Renal cortical epithelial cell (primary cell): ENCODE measurements around the gene CWC27. TPM values are rescaled to one million over a fixed set of nuclear protein-coding genes. Genes with fewer than 3 reads are reported as not detected.
A peak's percentile ranks its signal among the peaks of the same experiment; 100 is the strongest.

Experiments used
- DNase-seq: peaks from one replicate; pipeline ENCODE4 v3.0.0-alpha.2; 2011; ENCODE audit warnings: low read depth
- total RNA-seq: library from RNA; depleted of rRNA; stranded (reverse); fragments of >200 nt; gene quantifications from 2 replicates; pipeline ENCODE4 v1.2.3, GENCODE V29; 2014

CWC27 gene
- total RNA-seq, 1 donor from 2014 or later = 23.5 TPM

DNA sequence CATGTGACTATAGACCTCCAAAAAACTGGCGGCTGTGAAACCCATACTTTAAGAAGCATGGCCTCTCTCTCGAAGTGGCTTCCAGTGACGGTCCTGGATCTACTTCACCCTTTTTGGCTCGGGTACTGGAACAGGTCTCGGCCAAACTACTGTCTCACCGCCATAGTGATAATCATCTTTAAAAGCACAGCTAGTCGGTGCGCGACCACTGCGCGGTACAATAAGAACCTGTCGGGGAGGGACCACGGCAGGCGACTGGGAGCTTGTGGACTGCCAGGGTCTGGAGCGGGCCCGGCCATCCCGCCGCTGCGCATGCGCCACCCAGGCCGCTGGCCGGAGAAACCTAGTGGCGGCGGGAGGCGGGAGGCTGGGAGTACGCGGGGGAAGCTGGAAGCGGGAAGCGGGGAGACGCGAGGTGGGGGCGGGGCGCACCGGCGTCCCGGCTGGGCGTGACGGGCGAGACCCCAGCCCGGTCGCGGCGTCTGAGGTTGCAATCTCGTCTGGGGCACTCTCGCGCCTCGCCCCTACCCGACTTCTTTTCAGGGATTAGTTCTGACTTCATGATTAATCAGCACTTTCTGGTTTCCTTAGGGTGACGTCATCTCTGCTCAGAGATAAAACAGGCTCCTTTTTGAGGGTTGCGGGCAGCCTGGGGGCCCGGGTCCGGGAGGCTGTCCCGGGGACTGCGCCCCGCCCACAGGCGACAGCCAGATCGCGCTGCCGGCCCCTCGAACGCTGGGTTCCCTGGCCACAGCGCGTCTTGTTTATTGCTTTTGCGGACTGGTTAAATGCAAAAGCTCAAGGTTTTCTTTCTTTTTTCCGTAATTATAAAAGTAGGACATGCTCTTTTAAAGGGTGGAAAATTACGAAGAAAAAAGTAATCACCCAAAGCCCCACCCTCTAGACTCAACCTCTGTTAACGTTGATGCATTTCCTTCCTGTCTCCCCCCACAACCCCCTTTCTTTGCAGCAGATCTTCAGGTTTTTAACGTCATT, 266.8 kb downstream of the CWC27 start:
- peak; percentile 74 for DNase-seq

DNA sequence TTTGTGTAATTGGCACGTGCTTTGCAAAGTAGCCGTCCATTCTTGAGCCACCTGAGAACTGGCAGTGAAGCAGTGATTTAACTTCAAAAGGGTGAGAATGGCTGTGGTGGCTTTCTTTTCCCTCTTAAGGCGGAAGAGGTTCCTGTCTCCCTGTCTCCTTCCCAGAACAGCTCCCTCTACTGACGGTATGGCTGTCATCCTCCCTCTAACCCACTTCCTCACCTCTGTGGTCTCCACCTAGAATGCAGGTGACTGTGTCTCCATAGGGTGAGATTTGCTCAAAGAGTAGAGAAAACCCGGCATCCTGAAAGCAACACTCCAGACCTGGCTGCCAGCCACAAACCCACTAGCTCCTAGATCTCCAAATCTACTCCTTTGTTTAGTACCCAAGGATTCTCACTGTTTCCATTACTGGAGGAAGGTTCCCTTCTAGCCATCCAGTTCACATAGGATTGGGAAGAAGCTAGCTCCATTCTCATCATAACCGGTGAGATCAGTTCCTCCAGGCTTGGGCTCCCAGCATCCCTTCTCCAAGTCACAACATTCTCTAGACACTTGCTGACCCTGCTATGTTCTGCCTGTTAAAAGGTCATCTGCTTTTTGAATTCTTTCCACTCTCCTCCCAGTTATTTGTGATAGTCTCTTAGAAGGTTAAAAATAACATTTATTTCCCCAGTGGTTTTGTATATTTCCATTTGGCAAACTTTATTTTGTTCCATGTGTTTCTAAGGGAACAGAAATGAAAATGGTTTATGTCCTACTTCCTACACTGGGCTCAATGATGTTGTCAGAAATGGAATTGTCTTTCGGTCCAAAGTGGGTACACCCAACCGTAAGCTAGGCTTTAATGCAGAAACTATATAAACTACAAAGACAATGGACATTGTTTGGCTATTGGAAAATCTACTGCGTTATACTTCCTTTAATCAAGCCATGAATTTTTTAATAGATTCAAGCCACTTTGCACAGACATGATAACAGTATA, 269.4 kb downstream of the CWC27 start:
- DNase-seq = peak; percentile 30

DNA sequence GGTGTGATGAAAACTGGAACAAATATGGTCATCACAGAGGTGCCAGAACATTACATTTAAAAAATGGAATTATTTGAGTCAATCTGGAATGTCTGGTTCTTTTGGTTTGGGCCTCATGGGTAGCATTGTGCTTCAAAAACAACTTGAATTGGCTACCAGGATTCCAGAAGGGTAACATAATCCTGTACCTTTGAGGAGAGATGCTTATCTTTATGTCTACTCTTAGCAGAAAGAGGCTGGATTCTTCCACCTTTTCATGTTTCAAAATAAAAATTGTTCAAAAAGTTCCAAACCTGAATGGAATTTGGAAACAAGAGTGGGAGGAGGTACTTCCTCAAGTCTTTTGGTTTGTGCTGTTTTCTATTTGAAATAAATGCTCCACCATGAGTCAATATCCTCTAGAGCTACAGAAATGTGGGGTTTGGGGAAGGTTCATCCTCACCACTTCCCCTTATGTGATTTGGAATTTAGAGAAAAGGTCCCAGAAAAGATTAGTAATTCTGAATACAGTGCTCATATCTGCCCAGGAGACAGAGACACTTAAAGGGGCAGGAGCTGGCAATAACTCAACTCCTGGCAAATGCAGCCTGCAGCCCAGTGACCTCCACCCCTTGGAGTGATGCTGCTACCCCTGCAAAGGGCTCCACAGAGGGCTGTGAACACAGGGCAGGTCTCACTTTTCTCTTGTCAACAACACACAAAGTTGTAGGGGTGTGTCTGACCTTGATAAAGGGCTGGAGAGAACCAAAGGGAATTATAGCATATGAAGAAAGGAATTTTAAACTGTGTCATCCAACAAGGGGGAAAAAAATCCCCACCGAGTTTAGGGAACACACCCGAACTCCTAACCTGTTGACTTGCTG, 272.8 kb downstream of the CWC27 start:
- DNase-seq = no peak

DNA sequence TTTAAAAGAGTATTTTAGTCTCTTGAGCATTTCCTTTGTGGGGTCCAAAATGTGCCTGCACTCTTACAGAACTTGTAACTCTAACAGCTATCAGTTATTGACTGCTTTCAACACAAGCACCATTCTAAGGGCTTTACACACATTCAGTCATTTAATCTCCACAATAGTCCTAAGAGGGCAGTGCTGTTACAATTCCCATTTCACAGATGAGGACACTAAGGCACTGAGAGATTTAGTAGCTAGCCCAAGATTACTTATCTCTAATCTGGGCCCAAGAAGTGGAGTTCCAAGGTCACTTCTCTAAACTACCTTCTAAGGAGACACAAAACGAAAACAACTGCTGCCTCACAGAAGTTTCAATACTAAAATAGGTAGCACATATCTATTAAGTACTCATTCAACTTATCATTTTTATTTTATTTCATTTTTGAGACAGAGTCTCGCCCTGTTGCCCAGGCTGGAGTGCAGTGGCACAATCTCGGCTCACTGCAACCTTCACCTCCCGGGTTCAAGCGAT, 275.2 kb downstream of the CWC27 start:
- no peak for DNase-seq

DNA sequence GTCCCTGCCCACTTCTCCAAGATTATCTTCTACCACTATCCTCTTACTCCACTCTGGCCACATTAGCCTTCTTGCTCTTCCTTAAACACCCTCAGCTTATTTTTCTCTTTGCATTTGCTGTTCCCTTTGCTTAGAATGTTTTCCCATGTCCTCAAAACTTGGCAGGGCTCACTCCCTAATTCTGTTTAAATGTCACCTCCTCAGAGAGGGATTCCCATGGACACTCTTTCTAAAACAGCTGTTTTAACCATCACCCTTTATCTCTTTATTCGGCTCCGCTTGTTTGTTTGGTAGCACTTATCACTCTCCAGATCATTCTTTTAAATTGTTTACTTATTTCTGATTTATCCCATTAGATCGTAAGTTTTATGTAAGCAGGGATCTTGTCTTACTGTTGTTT, 278.5 kb downstream of the CWC27 start:
- no peak for DNase-seq

DNA sequence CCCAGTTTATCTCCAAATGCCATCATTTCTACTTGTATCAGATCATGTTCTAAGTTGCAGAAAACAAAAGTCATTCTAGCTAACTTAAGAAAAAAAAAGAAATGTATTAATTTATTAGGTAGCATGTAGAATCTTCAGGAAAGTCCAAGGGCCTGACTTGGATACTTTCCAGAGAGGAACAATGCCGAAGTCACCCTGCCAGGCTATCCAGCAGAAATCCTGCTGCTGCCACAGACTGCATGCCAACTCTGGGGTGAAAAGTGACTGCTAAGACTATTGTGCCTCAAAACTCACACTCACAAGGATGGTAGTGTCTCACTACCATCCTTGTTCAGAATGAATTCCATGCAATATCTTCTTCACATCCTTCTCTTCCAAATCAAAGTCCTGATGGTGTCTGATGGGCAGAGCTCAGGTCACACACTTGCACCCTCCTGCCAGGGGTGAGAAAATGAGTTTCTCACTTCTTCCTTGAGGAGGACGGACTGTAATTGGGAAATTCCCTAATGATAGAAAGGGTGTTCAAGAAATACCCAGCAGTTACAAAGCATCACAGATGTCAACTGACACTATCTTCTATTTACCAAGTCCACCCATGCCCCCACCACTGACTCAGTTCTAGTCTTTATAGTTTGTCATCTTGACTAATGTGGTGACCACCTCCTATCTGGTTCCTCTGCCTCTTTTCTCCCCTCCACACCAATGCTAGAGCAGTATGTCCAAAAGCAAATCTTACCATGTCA, 279.4 kb downstream of the CWC27 start:
- no peak for DNase-seq

DNA sequence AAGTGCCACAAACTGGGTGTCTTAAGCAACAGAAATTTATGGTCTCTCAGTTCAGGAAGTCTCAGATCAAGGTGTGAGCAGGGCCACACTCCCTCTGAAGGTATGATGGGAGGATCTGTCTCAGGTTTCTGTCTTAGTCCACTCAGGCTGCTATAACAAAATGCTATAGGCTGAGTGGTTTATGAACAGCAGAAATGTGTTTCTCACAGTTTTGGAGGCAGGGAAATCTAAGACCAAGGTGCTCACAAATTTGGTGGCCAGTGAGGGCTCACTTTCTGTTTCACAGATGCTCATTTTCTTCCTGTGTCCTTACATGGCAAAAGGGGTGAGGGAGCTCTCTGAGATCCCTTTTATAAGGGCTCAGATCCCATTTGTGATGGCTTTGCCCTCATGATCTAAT, 281.4 kb downstream of the CWC27 start:
- no peak for DNase-seq

DNA sequence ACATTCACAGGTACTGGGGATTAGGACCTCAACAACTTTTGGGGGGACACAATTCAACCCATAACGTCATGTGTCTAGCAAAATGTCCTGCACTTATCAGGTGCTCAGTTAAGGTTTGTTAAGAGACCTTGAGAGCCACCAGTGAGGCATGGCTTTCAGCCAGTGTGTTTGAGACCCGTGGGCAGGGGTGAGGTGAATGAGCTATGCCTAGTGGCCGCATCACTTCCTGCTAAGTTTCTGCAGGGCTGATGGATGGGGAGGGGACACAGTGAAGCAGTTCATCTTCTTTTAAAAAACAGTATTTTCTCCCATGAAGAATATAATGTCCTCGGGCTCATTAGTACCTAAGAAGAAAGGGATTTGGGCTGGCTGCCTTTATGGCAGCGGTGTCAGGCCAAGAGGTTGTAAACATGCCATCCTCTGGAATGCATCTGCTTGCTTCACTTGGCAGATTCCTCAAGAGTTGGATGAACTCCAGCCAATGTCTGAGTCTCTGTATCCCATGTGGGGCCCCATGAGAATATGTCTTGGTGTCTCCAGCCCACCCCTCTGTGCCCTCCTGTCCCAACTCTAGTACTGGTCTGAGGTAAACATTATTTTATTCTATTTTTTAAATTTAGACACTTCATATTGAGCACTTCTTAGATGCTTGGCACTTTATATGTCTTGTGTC, 282.2 kb downstream of the CWC27 start:
- DNase-seq = peak; percentile 42

DNA sequence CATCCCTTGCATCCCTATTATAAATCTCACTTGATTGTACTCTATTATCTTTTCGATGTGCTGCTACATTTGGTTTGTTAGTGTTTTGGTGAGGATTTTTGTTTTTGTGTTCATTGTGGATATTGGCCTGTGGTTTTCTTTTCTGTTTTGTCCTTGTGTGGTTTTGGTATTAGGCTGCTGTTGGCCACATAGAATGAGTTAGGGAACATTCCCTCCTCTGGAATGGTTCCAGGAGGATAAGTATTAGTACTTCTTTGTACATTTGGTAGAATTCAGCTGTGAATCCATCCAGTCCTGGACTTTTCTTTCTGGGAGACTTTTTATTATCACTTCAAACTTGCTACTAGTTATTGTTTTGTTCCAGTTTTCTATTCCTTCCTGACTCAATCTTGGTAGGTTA, 287.2 kb downstream of the CWC27 start:
- peak; percentile 47 for DNase-seq

DNA sequence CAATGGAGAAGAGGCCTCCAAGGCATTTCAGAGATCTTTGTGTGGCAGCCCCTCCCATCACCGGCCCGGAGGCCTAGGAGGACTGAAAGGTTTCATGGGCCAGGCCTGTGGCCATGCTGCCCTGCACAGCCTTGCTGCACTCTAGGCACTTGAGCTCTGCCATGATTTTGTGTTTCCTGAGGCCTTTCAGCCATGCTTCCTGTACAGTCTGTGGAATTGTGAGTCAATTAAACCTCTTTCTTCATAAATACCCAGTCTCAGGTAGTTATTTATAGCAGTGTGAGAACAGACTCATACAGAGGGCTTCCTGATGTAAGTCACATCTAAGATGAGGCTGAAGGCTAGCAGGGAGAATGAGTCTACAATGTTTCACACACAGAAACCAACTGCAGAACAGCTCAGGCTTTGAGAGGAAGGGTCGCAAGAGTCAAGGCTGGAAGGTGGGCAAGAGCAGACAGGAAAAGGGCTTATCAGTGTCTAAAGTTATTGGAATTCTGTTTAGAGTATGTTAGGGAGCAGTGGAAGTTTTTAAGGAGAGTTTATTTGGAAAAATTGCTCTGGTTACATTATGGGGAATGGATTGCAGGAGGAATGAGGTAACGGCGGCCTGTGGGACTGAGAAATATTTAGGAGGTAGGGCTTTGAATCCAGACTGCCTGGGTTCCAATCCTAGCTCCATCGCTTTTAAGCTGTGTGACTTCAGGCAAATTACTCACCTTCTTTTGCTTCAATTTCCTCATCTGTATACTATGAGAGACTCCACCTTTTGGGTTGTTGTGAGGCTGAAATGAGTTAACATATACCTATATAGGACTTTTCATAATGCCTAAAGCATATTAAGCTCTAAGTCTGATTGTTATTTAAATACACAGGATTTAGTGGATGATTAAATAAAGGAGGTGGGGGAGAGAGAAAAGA, 291.2 kb downstream of the CWC27 start:
- peak; percentile 71 for DNase-seq

DNA sequence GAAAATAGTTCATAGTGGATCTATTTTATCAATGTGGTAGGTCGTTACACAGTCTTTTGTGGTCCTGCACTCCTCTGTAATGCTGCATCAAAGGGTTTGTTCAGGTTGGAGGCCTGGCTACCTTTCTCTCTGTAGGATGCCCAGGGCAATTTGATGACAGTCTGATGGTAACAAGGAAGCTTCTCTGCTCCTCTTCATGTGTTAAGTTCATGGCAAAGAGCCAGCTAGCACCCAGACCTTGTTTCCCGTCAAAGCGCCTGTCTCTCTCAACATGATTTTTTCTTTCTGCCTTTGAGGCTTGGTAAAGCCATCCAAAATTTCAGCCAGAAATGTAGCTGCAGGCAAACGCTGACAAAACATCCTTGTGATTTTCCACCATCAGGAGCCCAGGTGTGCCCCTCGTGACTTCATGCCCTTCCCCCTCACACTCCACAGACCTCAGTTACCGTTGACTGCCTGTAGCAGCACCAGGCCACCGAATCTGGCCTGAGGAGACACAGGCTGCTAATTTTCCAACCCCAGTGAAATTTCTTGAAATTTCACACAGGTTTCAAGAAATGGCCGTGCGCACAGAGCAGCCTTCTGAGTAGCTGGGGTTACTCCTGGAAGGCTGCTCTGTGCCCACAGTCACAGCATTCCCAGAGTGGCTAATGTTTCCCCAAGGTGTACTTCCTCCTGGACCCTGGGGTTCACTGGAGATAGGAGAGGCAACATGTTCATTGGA, 292.7 kb downstream of the CWC27 start:
- DNase-seq = no peak

DNA sequence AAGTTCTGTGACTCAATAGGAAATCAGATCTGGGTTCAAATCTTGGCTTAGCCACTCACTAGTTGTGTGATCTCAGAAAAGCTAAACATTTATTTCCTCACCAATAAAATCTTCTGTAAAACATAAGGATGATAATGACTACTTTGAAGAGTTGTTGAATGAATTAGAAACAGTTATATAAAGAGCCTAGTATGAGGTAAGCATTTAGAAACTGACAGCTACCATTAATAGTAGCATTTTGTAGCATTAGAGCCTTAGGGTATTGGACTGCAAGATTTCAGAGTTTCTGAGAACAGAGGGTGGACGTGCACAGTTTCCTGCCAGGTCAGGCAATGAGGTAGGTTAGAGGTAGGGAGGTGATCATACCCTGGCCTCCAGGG, 293.2 kb downstream of the CWC27 start:
- no peak for DNase-seq

DNA sequence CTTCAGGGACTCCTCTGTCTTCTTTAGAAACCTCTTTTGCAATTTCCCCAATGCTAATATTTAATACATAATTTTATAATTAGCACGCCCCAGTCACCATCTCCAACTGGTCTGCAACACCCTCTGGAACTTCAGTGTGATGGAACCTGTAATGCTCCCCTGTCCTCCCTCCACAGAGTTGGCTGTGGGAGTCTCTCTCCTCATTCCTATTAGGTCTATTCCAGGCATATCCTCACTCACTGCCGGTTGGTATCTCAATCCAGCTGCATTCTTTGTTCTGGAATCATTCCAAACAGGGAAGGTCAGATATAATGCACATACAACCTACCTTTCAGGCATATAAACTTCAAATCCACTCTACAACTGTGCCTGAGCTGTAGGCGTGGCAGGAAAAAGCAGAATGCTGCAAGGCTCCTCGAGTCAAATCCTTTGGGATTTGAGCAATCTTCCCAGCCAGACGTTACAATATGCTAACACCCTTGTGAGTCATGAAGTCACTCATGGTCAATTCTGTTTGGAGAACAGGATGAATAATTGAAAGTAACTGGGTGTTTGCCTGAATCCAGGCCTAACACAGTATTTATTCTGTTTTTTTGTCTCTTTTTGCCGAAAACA, 293.8 kb downstream of the CWC27 start:
- DNase-seq = peak; percentile 94

DNA sequence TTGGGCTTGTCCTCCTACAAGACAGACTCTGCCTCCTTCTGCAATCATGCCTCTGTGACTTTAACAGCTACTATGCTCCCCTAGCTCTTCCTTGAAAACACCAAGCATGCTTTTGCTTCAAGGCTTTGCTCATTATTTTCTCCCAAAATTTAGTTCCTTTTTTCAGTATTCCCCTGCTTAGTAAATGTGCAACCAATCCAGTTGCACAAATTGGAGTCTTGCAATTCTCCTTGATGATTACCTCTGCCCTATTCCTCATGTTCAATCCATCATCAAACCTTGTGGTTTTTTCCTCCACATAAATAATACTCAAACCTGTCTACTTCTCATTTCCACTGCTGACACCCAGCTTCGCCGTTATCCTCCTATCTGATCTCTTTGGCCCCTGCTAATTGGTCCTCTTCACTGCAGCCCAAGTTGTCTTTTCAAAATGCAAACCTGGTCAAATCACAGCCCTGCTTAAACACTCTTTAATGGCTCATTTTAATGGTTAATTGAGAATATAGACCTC, 296.3 kb downstream of the CWC27 start:
- DNase-seq = no peak

DNA sequence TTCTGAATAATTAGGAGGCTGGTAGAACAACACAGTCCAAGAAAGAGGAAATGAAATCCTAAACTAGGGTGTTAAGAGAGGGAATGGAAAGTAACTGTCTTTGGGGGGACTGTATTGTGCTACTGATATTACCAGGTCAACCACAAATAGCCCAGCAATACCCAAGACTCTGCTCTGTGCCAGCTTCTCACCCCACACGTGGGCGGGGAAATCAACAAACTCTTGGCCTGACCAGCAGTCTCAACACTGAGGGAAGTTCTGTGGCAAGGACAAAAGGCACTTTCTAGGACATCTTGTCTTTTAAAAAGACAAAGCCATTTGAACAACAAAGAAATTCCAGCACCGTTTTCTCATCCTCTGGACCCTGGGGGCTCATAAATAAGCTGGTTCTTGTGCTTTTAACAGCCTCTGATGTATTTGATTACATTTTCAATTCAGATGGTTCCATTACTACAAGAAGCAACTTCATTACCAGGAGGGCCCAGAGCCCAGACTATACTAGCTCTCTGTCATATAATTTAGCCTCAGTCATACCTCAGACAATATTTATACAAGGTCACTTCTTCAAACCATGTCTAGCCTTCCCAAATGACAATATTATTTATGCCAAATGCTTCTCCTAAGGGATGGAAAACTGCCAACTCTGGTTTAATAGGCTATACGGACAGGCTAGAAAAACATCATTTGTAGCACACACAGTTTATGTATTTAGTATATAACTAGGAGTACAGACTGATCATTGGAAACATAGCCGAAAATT, 297.8 kb downstream of the CWC27 start:
- peak; percentile 42 for DNase-seq

DNA sequence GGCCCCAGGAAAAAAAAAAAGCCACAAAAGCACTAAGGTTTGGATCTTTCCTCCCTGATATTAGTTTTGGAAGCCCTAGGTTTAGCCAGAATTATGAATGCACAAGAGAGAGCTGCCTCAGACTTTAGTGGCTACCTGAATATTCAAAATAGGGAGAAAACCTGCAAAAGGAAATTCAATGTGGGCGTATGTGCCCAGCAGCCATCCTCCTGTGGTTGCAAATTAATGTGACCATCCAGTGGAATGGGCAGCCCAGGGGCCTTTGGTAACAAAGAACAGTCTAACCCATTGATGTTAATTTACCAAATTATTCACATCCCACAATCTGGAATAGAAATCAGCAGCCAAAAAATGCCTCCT, 298.4 kb downstream of the CWC27 start:
- no peak for DNase-seq
